H1 (cell line): ENCODE measurements around the gene FOXO6. TPM values are rescaled to one million over a fixed set of nuclear protein-coding genes. Genes with fewer than 3 reads are reported as not detected.

ENCODE experiments used
- CTCF ChIA-PET: fragments of 300-600 bp; sonication (Branson Sonifier 250); formaldehyde crosslinking; loops from one replicate; lab custom pipeline; 2021; ENCODE audit not compliant: partially characterized antibody; lab: Charles Lee
- POLR2A ChIA-PET: fragments of 300-600 bp; sonication (Branson Sonifier 250); formaldehyde crosslinking; loops from one replicate; lab custom pipeline; 2021; ENCODE audit warnings: inconsistent platforms; ENCODE audit not compliant: partially characterized antibody; lab: Charles Lee
- DNase-seq, 2 experiments: peaks; one replicate each; pipeline versions ENCODE4 v3.0.0 to v3.0.0-alpha.2; 2010 to 2022; ENCODE audit warnings: low spot score in 2 of 2, low read depth in 1 of 2, mixed read lengths in 1 of 2
- FAIRE-seq: peaks from 2 replicates; lab custom pipeline; 2011; peaks lifted over from hg19 to GRCh38; lab: Jason Lieb, UNC
- H2AFZ ChIP-seq: 2 replicates; pipeline ENCODE4 v1.8.1; 2012; ENCODE audit warnings: low read length, inconsistent platforms
- H2AK5ac ChIP-seq: 2 replicates; pipeline ENCODE4 v1.6.1; 2013; ENCODE audit warnings: low read depth, low read length
- H2BK120ac ChIP-seq: replicated peaks from 2 replicates; pipeline ENCODE3; 2013; ENCODE audit warnings: low read depth, low read length, inconsistent platforms
- H2BK12ac ChIP-seq: 2 replicates; pipeline ENCODE4 v1.6.1; 2013; ENCODE audit warnings: low read depth, low read length
- H2BK15ac ChIP-seq: 2 replicates; pipeline ENCODE4 v1.6.1; 2013; ENCODE audit warnings: low read length
- H2BK20ac ChIP-seq: 2 replicates; pipeline ENCODE4 v1.6.1; 2013; ENCODE audit warnings: low read length
- H2BK5ac ChIP-seq: 2 replicates; pipeline ENCODE4 v1.6.1; 2013; ENCODE audit warnings: low read depth, low read length
- H3K14ac ChIP-seq: 2 replicates; pipeline ENCODE4 v1.6.1; 2013; ENCODE audit warnings: inconsistent platforms; ENCODE audit not compliant: insufficient read length
- H3K18ac ChIP-seq: 2 replicates; pipeline ENCODE4 v1.6.1; 2013; ENCODE audit warnings: low read length; ENCODE audit errors: extremely low read depth
- H3K23ac ChIP-seq: 2 replicates; pipeline ENCODE4 v1.6.1; 2013; ENCODE audit warnings: inconsistent platforms; ENCODE audit not compliant: insufficient read length
- H3K23me2 ChIP-seq: 2 replicates; pipeline ENCODE4 v1.6.1; 2013; ENCODE audit warnings: low read depth, low read length
- H3K27ac ChIP-seq: 2 replicates; pipeline ENCODE4 v1.6.1; 2011; ENCODE audit warnings: low read depth, low read length, inconsistent platforms
- H3K27me3 ChIP-seq, 4 experiments: replicated peaks in 1 of 4; 1 replicate in 1 of 4; 2 replicates in 3 of 4; pipeline versions ENCODE4 v1.6.1 to v1.8.1; 2011 to 2013; ENCODE audit warnings: low read length in 3 of 4, mild to moderate bottlenecking in 3 of 4, inconsistent platforms in 2 of 4, mixed read lengths in 2 of 4, moderate library complexity in 1 of 4; ENCODE audit not compliant: control insufficient read depth in 3 of 4, insufficient read depth in 3 of 4; ENCODE audit errors: extremely low read depth in 1 of 4
- H3K36me3 ChIP-seq, 4 experiments: 2 replicates each; pipeline versions ENCODE4 v1.6.1 to v1.8.1; 2011 to 2013; ENCODE audit warnings: mild to moderate bottlenecking in 4 of 4, low read length in 3 of 4, moderate library complexity in 2 of 4, control low read depth in 1 of 4, inconsistent platforms in 1 of 4; ENCODE audit not compliant: insufficient read depth in 4 of 4, control insufficient read depth in 2 of 4
- H3K4ac ChIP-seq: replicated peaks from 2 replicates; pipeline ENCODE3; 2013; ENCODE audit warnings: low read length, low read depth, mixed read lengths, inconsistent platforms; ENCODE audit not compliant: insufficient read length
- H3K4me1 ChIP-seq, 4 experiments: replicated peaks in 1 of 4; 1 replicate in 1 of 4; 2 replicates in 3 of 4; pipeline versions ENCODE4 v1.6.1 to v1.8.1; 2011 to 2013; ENCODE audit warnings: low read length in 3 of 4, inconsistent platforms in 2 of 4, mixed read lengths in 1 of 4; ENCODE audit not compliant: insufficient read depth in 4 of 4, control insufficient read depth in 3 of 4
- H3K4me2 ChIP-seq, 2 experiments: 2 replicates each; pipeline versions ENCODE4 v1.6.1 to v1.8.1; 2011 to 2013; ENCODE audit warnings: low read depth in 2 of 2, low read length in 2 of 2, control low read depth in 1 of 2, inconsistent platforms in 1 of 2, mild to moderate bottlenecking in 1 of 2; ENCODE audit not compliant: insufficient read depth in 1 of 2
- H3K4me3 ChIP-seq, 4 experiments: fragments of 200-600, 300-600 bp in 1 of 4; sonication (generic), shearing (Covaris generic), sonication (Bioruptor Twin) in 1 of 4; 2 replicates each; pipeline versions ENCODE4 v1.5.1 to v1.8.1; 2011 to 2016; ENCODE audit warnings: low read length in 4 of 4, low read depth in 3 of 4, control low read depth in 2 of 4, inconsistent platforms in 2 of 4, mild to moderate bottlenecking in 2 of 4, mixed read lengths in 1 of 4, moderate library complexity in 1 of 4; ENCODE audit not compliant: insufficient read depth in 2 of 4; ENCODE audit errors: extremely low read depth in 1 of 4
- H3K56ac ChIP-seq: replicated peaks from 2 replicates; pipeline ENCODE3; 2013; ENCODE audit warnings: low read depth, mild to moderate bottlenecking, mixed read lengths, low read length, inconsistent platforms; ENCODE audit not compliant: insufficient read length
- H3K79me1 ChIP-seq: 2 replicates; pipeline ENCODE4 v1.6.1; 2013; ENCODE audit warnings: low read depth, low read length, control low read depth
- H3K79me2 ChIP-seq, 2 experiments: 2 replicates each; pipeline versions ENCODE4 v1.6.1 to v1.8.1; 2012 to 2013; ENCODE audit warnings: low read length in 2 of 2, mild to moderate bottlenecking in 2 of 2, inconsistent platforms in 1 of 2; ENCODE audit not compliant: insufficient read depth in 2 of 2, control insufficient read depth in 1 of 2
- H3K9ac ChIP-seq, 4 experiments: replicated peaks in 1 of 4; 1 replicate in 1 of 4; 2 replicates in 3 of 4; pipeline versions ENCODE4 v1.6.1 to v1.8.1; 2011 to 2013; ENCODE audit warnings: low read depth in 3 of 4, low read length in 3 of 4, control low read depth in 2 of 4, mild to moderate bottlenecking in 2 of 4, moderate library complexity in 2 of 4, inconsistent platforms in 1 of 4; ENCODE audit errors: extremely low read depth in 1 of 4
- H3K9me3 ChIP-seq, 2 experiments: 2 replicates each; pipeline versions ENCODE4 v1.6.1 to v1.8.1; 2012 to 2013; ENCODE audit warnings: mild to moderate bottlenecking in 2 of 2, moderate library complexity in 2 of 2, control low read depth in 1 of 2, inconsistent platforms in 1 of 2, low read depth in 1 of 2, low read length in 1 of 2, mixed read lengths in 1 of 2; ENCODE audit not compliant: insufficient read depth in 2 of 2
- H4K20me1 ChIP-seq, 2 experiments: replicated peaks in 1 of 2; 2 replicates each; pipeline versions ENCODE3 to v1.8.1; 2011 to 2013; ENCODE audit warnings: inconsistent platforms in 2 of 2, low read length in 2 of 2, mild to moderate bottlenecking in 1 of 2; ENCODE audit not compliant: insufficient read depth in 2 of 2, control insufficient read depth in 1 of 2
- H4K5ac ChIP-seq: 2 replicates; pipeline ENCODE4 v1.6.1; 2013; ENCODE audit warnings: low read length, low read depth, mixed read lengths, inconsistent platforms; ENCODE audit not compliant: insufficient read length
- H4K8ac ChIP-seq: 2 replicates; pipeline ENCODE4 v1.8.0; 2013; ENCODE audit warnings: mild to moderate bottlenecking, moderate library complexity, low read length, inconsistent platforms; ENCODE audit not compliant: insufficient read depth; ENCODE audit errors: extremely low read depth
- H4K91ac ChIP-seq: replicated peaks from 2 replicates; pipeline ENCODE3; 2013; ENCODE audit warnings: low read length, mixed read lengths, inconsistent platforms; ENCODE audit not compliant: insufficient read length
- CEBPB ChIP-seq: IDR thresholded peaks from 2 replicates; pipeline ENCODE4 v1.6.1; 2012; ENCODE audit warnings: low read depth, low read length
- EZH2 ChIP-seq: fragments of 200-600 bp; sonication (generic); IDR thresholded peaks from 2 replicates; pipeline ENCODE4 v1.7.1; 2012; ENCODE audit warnings: low read depth, mild to moderate bottlenecking, moderate library complexity, low read length, inconsistent platforms; ENCODE audit not compliant: severe bottlenecking
- HDAC2 ChIP-seq, 2 experiments: fragments of 300-600 bp in 1 of 2; sonication (generic) in 1 of 2; IDR thresholded peaks; 2 replicates each; pipeline ENCODE4 v1.6.1; 2011 to 2012; ENCODE audit warnings: low read depth in 2 of 2, low read length in 2 of 2, mild to moderate bottlenecking in 2 of 2, moderate library complexity in 2 of 2, borderline replicate concordance in 1 of 2, inconsistent platforms in 1 of 2
- JUN ChIP-seq: IDR thresholded peaks from 2 replicates; pipeline ENCODE4 v1.6.1; 2011; ENCODE audit warnings: low read depth, mild to moderate bottlenecking, improper control_type of control experiment, low read length
- KDM1A ChIP-seq: fragments of 200-600, 300-600 bp; sonication (generic); IDR thresholded peaks from 2 replicates; pipeline ENCODE4 v1.7.1; 2016; ENCODE audit warnings: mild to moderate bottlenecking, low read length, borderline replicate concordance
- NRF1 ChIP-seq: IDR thresholded peaks from 2 replicates; pipeline ENCODE4 v1.6.1; 2011; ENCODE audit warnings: mild to moderate bottlenecking, low read depth, low read length, improper control_type of control experiment
- RBBP5 ChIP-seq: IDR thresholded peaks from 2 replicates; pipeline ENCODE4 v1.7.1; 2012; ENCODE audit warnings: low read depth, mild to moderate bottlenecking, inconsistent platforms, low read length, moderate library complexity, borderline replicate concordance
- SIX5 ChIP-seq: IDR thresholded peaks from 2 replicates; pipeline ENCODE4 v1.6.1; 2011; ENCODE audit warnings: mild to moderate bottlenecking, low read depth, low read length
- WGBS, 2 experiments: shearing (Covaris generic) in 1 of 2; methylation state at CpG; one replicate each; pipeline versions ENCODE4 v1.1.6 to v1.1.7; 2013 to 2015; ENCODE audit warnings: low lambda C conversion rate in 2 of 2, mixed read lengths in 2 of 2, inconsistent platforms in 1 of 2, low coverage in 1 of 2, missing lambda C conversion rate in 1 of 2; ENCODE audit not compliant: insufficient replicate concordance in 2 of 2, insufficient coverage in 1 of 2, insufficient read length in 1 of 2; ENCODE audit errors: extremely low coverage in 1 of 2, missing lambda C conversion rate in 1 of 2; 5-methylcytosine and 5-hydroxymethylcytosine counted together
- polyA plus RNA-seq, 7 experiments: library from polyadenylated mRNA; depleted of rRNA in 3 of 7; stranded (reverse) in 5 of 7; unstranded in 2 of 7; fragments of >200 nt in 5 of 7; fragments of 200-250 nt in 2 of 7; gene quantifications; 1 replicate in 5 of 7; 2 replicates in 1 of 7; 4 replicates in 1 of 7; pipeline versions ENCODE4 v1.2.1 to v1.2.3, GENCODE V29; 2011 to 2013; ENCODE audit warnings: missing spikeins in 2 of 7, mixed read lengths in 2 of 7
- total RNA-seq: library from RNA; stranded (reverse); fragmentation: NEBNext Ultra II Directional; extraction: Animal tissue kit (Norgen Biotek cat#: 25700); gene quantifications from 2 replicates; pipeline ENCODE4 v1.2.1, GENCODE V29; 2021
- TF ChIP-seq, protein P1 (sequence below), 3 experiments: IDR thresholded peaks; 1 replicate in 2 of 3; 2 replicates in 1 of 3; pipeline versions ENCODE4 v1.5.1 to v1.6.1; 2011; ENCODE audit warnings: low read length in 3 of 3, mild to moderate bottlenecking in 3 of 3, inconsistent platforms in 2 of 3, low read depth in 1 of 3, moderate library complexity in 1 of 3; ENCODE audit not compliant: insufficient read depth in 1 of 3; ENCODE audit errors: control extremely low read depth in 1 of 3

FOXO6 gene
- total and polyA plus RNA-seq, 2 of the 8 experiments (the other 6 are each of a cell fraction or from before 2014, with no cell fraction given): 0.59 to 3.0 TPM

DNA sequence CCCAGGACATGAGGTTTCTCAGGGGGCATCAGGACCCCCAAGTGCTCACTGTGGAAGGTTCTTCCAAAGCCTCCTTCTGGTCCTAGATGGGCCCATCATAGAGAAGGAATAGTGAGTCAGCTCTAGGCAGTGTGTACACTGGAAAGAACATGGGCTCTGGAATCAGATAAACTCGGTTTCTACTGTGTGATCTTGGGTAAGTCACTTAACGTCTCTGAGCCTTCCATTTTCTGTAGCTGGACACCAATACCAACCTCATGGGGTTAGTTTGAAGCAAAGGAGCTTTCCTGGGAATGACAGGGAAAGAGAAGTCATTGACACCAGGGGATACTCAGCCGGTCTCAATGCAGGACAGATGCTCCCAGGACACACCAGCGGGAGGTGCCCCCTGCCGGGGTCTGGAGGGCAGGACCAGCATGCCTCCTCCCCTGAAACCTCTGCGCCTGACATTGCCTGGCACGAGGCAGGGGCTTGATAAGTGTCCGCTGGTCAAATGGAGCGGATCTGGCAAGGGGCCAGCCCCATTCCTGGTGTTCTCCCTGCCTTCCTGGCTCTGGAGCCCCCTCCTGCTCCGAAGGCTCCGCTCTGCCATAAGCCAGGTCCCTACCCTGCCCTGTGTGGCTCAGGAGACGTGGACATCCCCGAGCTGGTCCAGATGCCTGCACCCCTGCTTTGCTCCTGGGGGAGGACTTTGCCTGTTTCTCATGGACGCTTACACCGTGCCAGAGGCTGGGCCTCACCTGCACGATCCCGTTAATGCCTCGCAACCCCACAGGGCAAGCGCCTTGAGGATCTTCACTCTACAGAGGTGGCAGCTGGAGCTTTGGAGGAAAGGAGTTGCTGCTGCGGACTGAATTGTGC lies 70.5 kb downstream of the FOXO6 start:
- H2AK5ac ChIP-seq: no peak overlapping the region
- FAIRE-seq: no peak
- H4K8ac ChIP-seq: no peak overlapping the region
- H3K56ac ChIP-seq: no peak overlapping the region
- H4K5ac ChIP-seq: no peak overlapping the region
- no peak overlapping the region for H2BK12ac ChIP-seq
- no peak overlapping the region for H3K4me3 ChIP-seq
- H2BK120ac ChIP-seq: no peak overlapping the region
- no peaks in the 10 kb centered on the region for H4K20me1 ChIP-seq
- H2BK15ac ChIP-seq: no peak overlapping the region
- no peak overlapping the region for H3K14ac ChIP-seq
- no peak overlapping the region for H3K27ac ChIP-seq
- 87% methylated on average over 20 of the region's 20 CpGs; no CpG with 5 or more reads in 1 of the 2 experiments for WGBS, 2 experiments
- H3K23me2 ChIP-seq: no peaks in the 10 kb centered on the region
- H3K36me3 ChIP-seq: no peaks in the 10 kb centered on the region
- H3K9me3 ChIP-seq: no peaks in the 10 kb centered on the region
- H3K9ac ChIP-seq: no peak overlapping the region
- no peaks in the 10 kb centered on the region for H3K27me3 ChIP-seq
- ChIA-PET POLR2A (interaction anchor here (0.9 kb wide), 1 partner anchor 14 kb away, joined by 3 read pairs; no protein-coding TSS in a partner anchor), CTCF (interaction anchor here (0.7 to 16.2 kb wide), 45 partner anchors 8 to 394 kb away, joined by 3 to 420 read pairs (median 8); partner anchors contain the start of genes EDN2 and FOXO6)
- no peak overlapping the region for H2AFZ ChIP-seq
- no peaks in the 10 kb centered on the region for H3K79me1 ChIP-seq
- H3K4me1 ChIP-seq: peaks cover 0 to 10% (median 6%) of the 10 kb centered on the region in 4 experiments; a peak in 5 of 7 replicates
- no peak overlapping the region for H3K4me2 ChIP-seq
- H2BK5ac ChIP-seq: no peak overlapping the region
- no peak overlapping the region for H4K91ac ChIP-seq
- H3K4ac ChIP-seq: no peak overlapping the region
- no peak overlapping the region for H3K18ac ChIP-seq
- H2BK20ac ChIP-seq: no peak overlapping the region
- DNase-seq: no peak
- no peaks in the 10 kb centered on the region for H3K79me2 ChIP-seq
- no peak overlapping the region for H3K23ac ChIP-seq
- TF ChIP-seq, protein P1, sequence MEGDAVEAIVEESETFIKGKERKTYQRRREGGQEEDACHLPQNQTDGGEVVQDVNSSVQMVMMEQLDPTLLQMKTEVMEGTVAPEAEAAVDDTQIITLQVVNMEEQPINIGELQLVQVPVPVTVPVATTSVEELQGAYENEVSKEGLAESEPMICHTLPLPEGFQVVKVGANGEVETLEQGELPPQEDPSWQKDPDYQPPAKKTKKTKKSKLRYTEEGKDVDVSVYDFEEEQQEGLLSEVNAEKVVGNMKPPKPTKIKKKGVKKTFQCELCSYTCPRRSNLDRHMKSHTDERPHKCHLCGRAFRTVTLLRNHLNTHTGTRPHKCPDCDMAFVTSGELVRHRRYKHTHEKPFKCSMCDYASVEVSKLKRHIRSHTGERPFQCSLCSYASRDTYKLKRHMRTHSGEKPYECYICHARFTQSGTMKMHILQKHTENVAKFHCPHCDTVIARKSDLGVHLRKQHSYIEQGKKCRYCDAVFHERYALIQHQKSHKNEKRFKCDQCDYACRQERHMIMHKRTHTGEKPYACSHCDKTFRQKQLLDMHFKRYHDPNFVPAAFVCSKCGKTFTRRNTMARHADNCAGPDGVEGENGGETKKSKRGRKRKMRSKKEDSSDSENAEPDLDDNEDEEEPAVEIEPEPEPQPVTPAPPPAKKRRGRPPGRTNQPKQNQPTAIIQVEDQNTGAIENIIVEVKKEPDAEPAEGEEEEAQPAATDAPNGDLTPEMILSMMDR (IDR thresholded peaks at IDR 0.05; ENCODE audit: control extremely low read depth in 1 of 3, insufficient read depth in 1 of 3, low read depth in 1 of 3, low read length in 3 of 3): no peak
- TF ChIP-seq EZH2 (no peak), KDM1A (no peak), HDAC2 (IDR thresholded peaks at IDR 0.05; ENCODE audit: borderline replicate concordance in 1 of 2, low read depth in 2 of 2, low read length in 2 of 2) (no peak), RBBP5 (no peak), JUN (no peak), SIX5 (no peak), CEBPB (no peak), NRF1 (no peak)
